ENCODE results near the gene DCTN3. TPM values are rescaled to one million over a fixed set of nuclear protein-coding genes. Genes with fewer than 3 reads are reported as not detected.
A peak's percentile ranks its signal among the peaks of the same experiment; 100 is the strongest.

The DCTN3 gene
- total RNA-seq, 1 donor from 2014 or later: 79.5 TPM

GRCh38 chr9:34600908-34601307 is 19.4 kb downstream of the DCTN3 start:
- no peaks in the 10 kb centered on the region for H3K36me3 Mint-ChIP-seq (ENCODE audit: low read depth)
- no peak overlapping the region for H3K4me3 Mint-ChIP-seq (ENCODE audit: unreplicated experiment)
- no peaks in the 10 kb centered on the region for H3K4me1 Mint-ChIP-seq (ENCODE audit: low read depth)
- H3K27ac Mint-ChIP-seq (ENCODE audit: unreplicated experiment): no peak overlapping the region
- H3K9me3 Mint-ChIP-seq (ENCODE audit: low read depth): no peaks in the 10 kb centered on the region
- no peak for TF ChIP-seq CTCF (IDR thresholded peaks at IDR 0.05)
- peaks cover 34% of the 10 kb centered on the region for H3K27me3 Mint-ChIP-seq (ENCODE audit: low read depth)
- no peak for DNase-seq (ENCODE audit: low spot score)

GRCh38 chr9:34599546-34599945 is 20.7 kb downstream of the DCTN3 start:
- H3K4me3 Mint-ChIP-seq (ENCODE audit: unreplicated experiment): no peak overlapping the region
- no peak for TF ChIP-seq CTCF (IDR thresholded peaks at IDR 0.05)
- no peak overlapping the region for H3K27ac Mint-ChIP-seq (ENCODE audit: unreplicated experiment)
- no peaks in the 10 kb centered on the region for H3K9me3 Mint-ChIP-seq (ENCODE audit: low read depth)
- H3K36me3 Mint-ChIP-seq (ENCODE audit: low read depth): no peaks in the 10 kb centered on the region
- no peak for DNase-seq (ENCODE audit: low spot score)
- H3K4me1 Mint-ChIP-seq (ENCODE audit: low read depth): no peaks in the 10 kb centered on the region
- H3K27me3 Mint-ChIP-seq (ENCODE audit: low read depth): peaks cover 28% of the 10 kb centered on the region

- Mint-ChIP-seq H3K4me1 (ENCODE audit: low read depth) (peaks cover 8% of the 10 kb centered on the region), H3K36me3 (ENCODE audit: low read depth) (no peaks in the 10 kb centered on the region), H3K4me3 (ENCODE audit: unreplicated experiment) (no peak overlapping the region), H3K27ac (ENCODE audit: unreplicated experiment) (no peak overlapping the region), H3K9me3 (ENCODE audit: low read depth) (no peaks in the 10 kb centered on the region), H3K27me3 (ENCODE audit: low read depth) (peaks cover 38% of the 10 kb centered on the region)
- TF ChIP-seq CTCF (IDR thresholded peaks at IDR 0.05): no peak
- no peak for DNase-seq (ENCODE audit: low spot score)
Observed at GRCh38 chr9:34594177-34594576, 26.1 kb downstream of the DCTN3 start.

GRCh38 chr9:34592895-34593601 is 27.2 kb downstream of the DCTN3 start:
- Mint-ChIP-seq H3K4me3 (ENCODE audit: unreplicated experiment) (no peak overlapping the region), H3K36me3 (ENCODE audit: low read depth) (no peaks in the 10 kb centered on the region), H3K27ac (ENCODE audit: unreplicated experiment) (no peak overlapping the region), H3K4me1 (ENCODE audit: low read depth) (peaks cover 16% of the 10 kb centered on the region), H3K9me3 (ENCODE audit: low read depth) (no peaks in the 10 kb centered on the region), H3K27me3 (ENCODE audit: low read depth) (peaks cover 48% of the 10 kb centered on the region)
- no peak for DNase-seq (ENCODE audit: low spot score)
- TF ChIP-seq CTCF (IDR thresholded peaks at IDR 0.05): no peak

- peak; percentile 68 for TF ChIP-seq CTCF (IDR thresholded peaks at IDR 0.05)
- H3K36me3 Mint-ChIP-seq (ENCODE audit: low read depth): no peaks in the 10 kb centered on the region
- no peak overlapping the region for H3K4me3 Mint-ChIP-seq (ENCODE audit: unreplicated experiment)
- H3K4me1 Mint-ChIP-seq (ENCODE audit: low read depth): peaks cover 16% of the 10 kb centered on the region
- H3K9me3 Mint-ChIP-seq (ENCODE audit: low read depth): no peaks in the 10 kb centered on the region
- peaks cover 50% of the 10 kb centered on the region for H3K27me3 Mint-ChIP-seq (ENCODE audit: low read depth)
- DNase-seq (ENCODE audit: low spot score): no peak
- H3K27ac Mint-ChIP-seq (ENCODE audit: unreplicated experiment): no peak overlapping the region
Observed at GRCh38 chr9:34591917-34592866, 28.1 kb downstream of the DCTN3 start.

All from chondrocyte (in vitro differentiated cells).